Glutamatergic neuron (in vitro differentiated cells): ENCODE data around the gene RFX2. TPM values are rescaled to one million over a fixed set of nuclear protein-coding genes. Genes with fewer than 3 reads are reported as not detected.
A peak's percentile ranks its signal among the peaks of the same experiment; 100 is the strongest.

Experiments
- DNase-seq: peaks from one replicate; pipeline ENCODE4 v3.0.0; 2022
- H3K27ac Mint-ChIP-seq: one replicate; pipeline ENCODE4 v1.8.0; 2020; ENCODE audit warnings: mild to moderate bottlenecking, mixed read lengths, inconsistent platforms; ENCODE audit not compliant: unreplicated experiment
- H3K27me3 Mint-ChIP-seq: one replicate; pipeline ENCODE4 v1.8.0; 2020; ENCODE audit warnings: mild to moderate bottlenecking, moderate library complexity, mixed read lengths, inconsistent platforms; ENCODE audit not compliant: unreplicated experiment
- H3K36me3 Mint-ChIP-seq: one replicate; pipeline ENCODE4 v1.8.0; 2020; ENCODE audit warnings: mild to moderate bottlenecking, mixed read lengths, inconsistent platforms; ENCODE audit not compliant: unreplicated experiment
- H3K4me1 Mint-ChIP-seq: one replicate; pipeline ENCODE4 v1.8.0; 2020; ENCODE audit warnings: mild to moderate bottlenecking, low read depth, mixed read lengths, inconsistent platforms; ENCODE audit not compliant: unreplicated experiment
- H3K4me3 Mint-ChIP-seq: one replicate; pipeline ENCODE4 v1.8.0; 2020; ENCODE audit warnings: mild to moderate bottlenecking, mixed read lengths, inconsistent platforms; ENCODE audit not compliant: unreplicated experiment
- H3K9me3 Mint-ChIP-seq: one replicate; pipeline ENCODE4 v1.8.0; 2020; ENCODE audit warnings: mild to moderate bottlenecking, moderate library complexity, mixed read lengths, inconsistent platforms; ENCODE audit not compliant: unreplicated experiment
- CTCF ChIP-seq: fragments of 200-600 bp; sonication (generic); IDR thresholded peaks from one replicate; pipeline ENCODE4 v1.5.0; 2021; ENCODE audit not compliant: partially characterized antibody, unreplicated experiment
- total RNA-seq: library from RNA; stranded (reverse); fragmentation: NEBNext Ultra II Directional; extraction: Animal tissue kit (Norgen Biotek cat#: 25700); gene quantifications from one replicate; pipeline ENCODE4 v1.2.1, GENCODE V29; 2021; ENCODE audit not compliant: unreplicated experiment

RFX2 gene
- total RNA-seq, 1 donor from 2014 or later: 4.3 TPM

- Mint-ChIP-seq H3K27ac (no peak overlapping the region), H3K4me1 (peaks cover 11% of the 10 kb centered on the region), H3K36me3 (peaks cover 6% of the 10 kb centered on the region), H3K9me3 (peaks cover 8% of the 10 kb centered on the region), H3K4me3 (no peak overlapping the region), H3K27me3 (peaks cover 4% of the 10 kb centered on the region)
- TF ChIP-seq CTCF: no peak
- DNase-seq: no peak
Observed at GRCh38 chr19:6058518-6059201, 51.6 kb downstream of the RFX2 start.

DNA sequence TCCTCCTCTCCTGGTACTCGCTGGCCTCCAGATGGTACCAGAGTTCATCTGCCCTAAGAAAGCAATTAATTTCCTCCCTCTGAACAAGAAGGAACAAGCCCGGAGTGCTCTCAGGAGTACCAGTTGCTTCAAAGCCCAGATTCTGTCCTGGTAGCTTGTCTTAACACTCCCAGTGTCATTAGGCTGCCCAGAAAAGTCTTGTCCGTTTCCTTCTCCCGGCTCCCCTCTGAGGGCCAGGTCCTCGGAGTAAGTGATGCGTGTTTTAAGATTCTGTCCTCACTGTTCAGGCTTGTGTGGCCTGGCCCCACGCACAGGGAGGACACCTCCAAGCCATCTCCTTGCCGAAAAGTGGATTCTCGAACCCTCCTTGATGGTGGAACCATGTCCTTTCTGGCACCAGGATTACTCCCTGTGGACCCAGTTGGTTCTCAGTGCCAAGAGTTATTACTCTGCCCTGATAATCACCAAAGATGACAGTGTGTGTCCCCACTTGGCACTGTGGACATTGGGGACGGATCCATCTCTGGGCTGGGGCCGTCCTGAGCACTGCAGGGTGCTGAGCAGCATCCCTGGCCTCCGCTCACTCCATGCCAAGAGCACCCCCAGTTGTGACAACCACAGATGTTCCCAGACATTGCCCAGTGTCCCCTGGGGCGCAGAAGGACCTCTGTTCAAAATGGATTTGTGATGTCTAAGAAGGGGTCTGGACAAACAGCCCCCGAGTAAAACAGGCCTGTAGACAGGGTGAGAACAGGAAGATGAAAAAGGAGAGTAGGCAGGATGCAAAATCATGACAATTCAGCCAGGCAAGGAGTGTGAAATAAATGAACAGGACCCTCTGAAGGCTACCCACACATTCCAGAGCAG lies 52.4 kb downstream of the RFX2 start:
- Mint-ChIP-seq H3K27ac (no peak overlapping the region), H3K27me3 (peaks cover 4% of the 10 kb centered on the region), H3K36me3 (peaks cover 6% of the 10 kb centered on the region), H3K4me3 (peak overlapping the region; percentile 34), H3K9me3 (peaks cover 8% of the 10 kb centered on the region), H3K4me1 (peaks cover 11% of the 10 kb centered on the region)
- TF ChIP-seq CTCF: no peak
- DNase-seq: no peak

DNA sequence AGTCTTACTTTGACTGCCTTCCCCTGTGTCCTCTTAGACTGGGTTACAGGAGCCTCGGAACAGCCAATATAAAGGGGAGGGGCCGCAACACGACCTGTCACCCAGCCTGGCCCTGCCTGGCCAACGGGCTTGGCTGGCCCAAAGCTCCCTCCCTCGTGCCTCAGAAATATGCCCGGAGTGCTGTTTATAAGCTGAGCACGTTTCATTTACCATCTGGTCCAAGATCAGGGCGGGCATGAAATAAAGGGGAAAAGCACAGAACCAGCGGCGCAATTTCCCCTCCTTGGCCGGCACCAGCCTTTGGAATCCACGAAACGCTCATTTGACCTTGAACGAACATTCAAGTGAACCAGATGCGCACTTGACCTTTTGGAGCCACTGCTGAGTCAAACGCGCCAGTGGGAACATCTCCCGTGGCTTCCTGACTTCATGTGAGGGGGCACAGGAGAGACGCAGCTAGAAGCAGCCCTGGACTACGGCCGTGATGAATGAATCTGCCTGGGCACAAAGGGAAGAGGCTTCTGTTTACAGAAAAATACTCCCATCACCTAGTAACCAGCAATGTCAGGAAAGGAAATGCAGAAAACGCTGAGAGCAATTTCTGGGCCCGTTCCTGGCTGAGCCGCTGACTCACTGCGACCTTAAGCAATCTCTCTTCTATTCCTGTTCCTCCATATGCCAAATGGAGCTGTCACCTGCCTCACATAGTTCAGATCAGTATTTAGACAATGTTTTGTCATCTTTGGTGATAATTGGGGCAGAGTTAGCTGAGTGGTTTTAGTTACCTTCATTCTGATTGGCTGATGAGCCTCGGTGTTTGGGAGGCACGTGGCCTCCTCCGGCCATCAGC lies 53.3 kb downstream of the RFX2 start:
- DNase-seq: no peak
- Mint-ChIP-seq H3K27me3 (peaks cover 4% of the 10 kb centered on the region), H3K4me1 (peaks cover 11% of the 10 kb centered on the region), H3K36me3 (peaks cover 6% of the 10 kb centered on the region), H3K4me3 (no peak overlapping the region), H3K27ac (no peak overlapping the region), H3K9me3 (peaks cover 8% of the 10 kb centered on the region)
- no peak for TF ChIP-seq CTCF

- H3K27ac Mint-ChIP-seq: no peak overlapping the region
- H3K9me3 Mint-ChIP-seq: peaks cover 8% of the 10 kb centered on the region
- peaks cover 11% of the 10 kb centered on the region for H3K4me1 Mint-ChIP-seq
- peaks cover 4% of the 10 kb centered on the region for H3K27me3 Mint-ChIP-seq
- no peak for DNase-seq
- H3K36me3 Mint-ChIP-seq: peaks cover 5% of the 10 kb centered on the region
- TF ChIP-seq CTCF: no peak
- H3K4me3 Mint-ChIP-seq: no peak overlapping the region
Observed at GRCh38 chr19:6056282-6056741, 54.0 kb downstream of the RFX2 start.
